ENCODE results near the gene TPH1.
"Not testable (repeated sequence)": the region's sequence is repeated elsewhere in the genome, so short reads cannot be mapped to it uniquely, and the experiment has no call there.

The TPH1 gene

DNA sequence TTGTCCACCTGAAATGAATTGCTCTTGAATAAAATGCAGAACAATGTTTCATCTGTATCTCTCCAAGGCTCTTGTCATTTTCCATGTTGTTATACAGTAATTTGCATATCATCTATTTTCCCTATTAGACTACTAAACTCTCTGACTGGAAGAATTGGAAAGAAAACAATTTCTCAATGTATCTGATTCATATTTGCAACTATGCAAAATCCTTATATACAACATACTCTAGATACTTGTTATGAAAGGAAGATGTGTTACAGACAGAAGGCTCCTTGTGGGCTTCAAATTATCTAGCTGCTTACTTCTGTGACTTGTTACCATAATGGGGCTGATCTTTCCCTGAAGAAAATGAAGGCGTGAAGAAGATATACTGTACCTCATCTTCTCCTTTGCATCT lies 23.6 kb downstream of the TPH1 start:
- DNase-seq (ENCODE audit: low read depth in 4 of 4, low spot score in 1 of 4): no peak

DNA sequence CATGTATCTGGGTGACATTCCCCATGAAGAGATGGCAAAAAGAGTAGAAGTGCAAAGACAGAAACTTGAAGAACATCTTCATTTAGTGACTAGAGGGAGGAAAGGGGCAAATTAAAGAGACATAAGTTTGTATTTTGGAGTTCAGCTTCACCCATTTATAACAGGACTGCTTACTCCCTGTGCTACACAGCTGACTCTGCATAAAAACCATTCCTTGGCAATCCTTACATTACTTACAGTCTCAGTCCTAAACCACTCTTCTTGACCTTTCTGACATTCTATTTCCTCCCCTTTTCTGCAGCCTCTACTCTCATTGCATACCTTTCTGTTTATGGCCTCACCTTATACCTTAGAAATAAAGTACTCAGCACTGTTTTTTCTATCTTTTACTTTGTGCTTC lies 26.4 kb downstream of the TPH1 start:
- DNase-seq (ENCODE audit: low read depth in 4 of 4, low spot score in 1 of 4): no peak

DNA sequence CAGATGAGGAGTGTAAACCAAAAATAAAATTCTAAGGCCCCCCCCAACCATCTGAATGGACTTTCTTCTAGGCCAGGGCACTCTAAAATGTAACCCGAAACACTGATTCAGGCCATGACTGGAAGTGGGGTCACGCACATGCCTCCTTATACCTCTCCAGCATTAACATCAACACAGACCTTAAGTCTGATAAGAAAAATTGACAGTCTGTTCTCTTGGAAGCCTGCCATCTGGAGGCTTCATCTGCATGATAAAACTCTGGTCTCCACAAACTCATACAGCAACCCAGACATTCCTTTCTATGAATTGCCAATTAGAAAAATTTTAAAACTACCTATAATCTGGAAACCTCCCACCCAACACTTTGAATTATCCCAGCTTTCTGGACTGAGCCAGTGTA lies 29.3 kb downstream of the TPH1 start:
- DNase-seq (ENCODE audit: low read depth in 4 of 4, low spot score in 1 of 4): no peak

DNA sequence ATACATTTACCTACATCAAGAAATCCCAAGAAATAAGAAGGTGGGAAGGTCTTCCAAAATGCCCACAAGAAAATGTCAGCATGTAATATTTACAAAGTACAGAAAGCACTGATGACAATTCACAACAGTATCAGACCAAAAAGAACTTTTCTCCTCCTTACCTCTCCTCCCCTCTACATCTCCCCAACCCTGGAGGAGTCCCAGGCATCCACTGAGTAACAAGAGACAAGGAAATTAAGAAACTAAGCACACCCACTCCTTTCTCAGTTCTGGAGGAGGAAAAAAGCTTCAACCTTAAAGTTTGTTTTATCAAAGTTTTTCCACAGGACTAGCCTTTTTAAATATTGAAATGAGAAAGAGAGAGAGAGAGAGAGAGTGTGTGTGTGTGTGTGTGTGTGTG lies 31.2 kb downstream of the TPH1 start:
- no peak for DNase-seq (ENCODE audit: low read depth in 4 of 4, low spot score in 1 of 4)

DNA sequence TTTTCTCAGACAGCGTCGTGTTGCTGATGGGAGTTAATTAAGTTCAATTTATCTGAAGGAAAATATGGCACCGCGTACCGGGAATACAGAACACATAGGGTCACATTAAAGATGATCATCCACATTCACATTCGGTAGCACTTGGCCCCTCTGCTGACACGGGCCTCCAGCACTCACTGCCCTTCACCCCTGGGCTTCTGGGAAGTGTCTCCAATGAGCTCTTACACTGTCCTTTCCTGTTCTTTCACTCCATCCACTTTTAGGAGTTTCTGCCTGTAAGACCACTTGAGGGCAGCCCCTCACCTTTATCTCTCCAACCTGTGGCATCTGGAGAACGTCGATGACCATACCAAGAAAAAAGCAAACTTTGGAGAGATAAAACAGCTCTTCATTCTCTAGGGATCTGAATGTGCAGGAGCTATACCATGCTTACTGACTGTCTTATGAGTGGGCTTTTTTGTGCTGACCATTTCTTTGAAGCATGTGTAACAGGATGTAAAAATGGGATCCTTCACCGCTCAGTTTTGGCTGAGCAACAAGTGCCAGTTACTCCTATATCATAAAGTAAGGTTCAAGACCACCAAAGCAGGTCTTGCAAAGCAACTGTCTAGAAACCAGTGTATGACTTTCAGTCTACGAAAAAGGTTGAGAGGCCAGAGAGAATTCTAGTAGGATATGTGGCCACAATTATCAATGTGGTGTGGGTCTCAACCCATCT lies 32.1 kb downstream of the TPH1 start:
- DNase-seq (ENCODE audit: low read depth in 4 of 4, low spot score in 1 of 4): no peak

DNA sequence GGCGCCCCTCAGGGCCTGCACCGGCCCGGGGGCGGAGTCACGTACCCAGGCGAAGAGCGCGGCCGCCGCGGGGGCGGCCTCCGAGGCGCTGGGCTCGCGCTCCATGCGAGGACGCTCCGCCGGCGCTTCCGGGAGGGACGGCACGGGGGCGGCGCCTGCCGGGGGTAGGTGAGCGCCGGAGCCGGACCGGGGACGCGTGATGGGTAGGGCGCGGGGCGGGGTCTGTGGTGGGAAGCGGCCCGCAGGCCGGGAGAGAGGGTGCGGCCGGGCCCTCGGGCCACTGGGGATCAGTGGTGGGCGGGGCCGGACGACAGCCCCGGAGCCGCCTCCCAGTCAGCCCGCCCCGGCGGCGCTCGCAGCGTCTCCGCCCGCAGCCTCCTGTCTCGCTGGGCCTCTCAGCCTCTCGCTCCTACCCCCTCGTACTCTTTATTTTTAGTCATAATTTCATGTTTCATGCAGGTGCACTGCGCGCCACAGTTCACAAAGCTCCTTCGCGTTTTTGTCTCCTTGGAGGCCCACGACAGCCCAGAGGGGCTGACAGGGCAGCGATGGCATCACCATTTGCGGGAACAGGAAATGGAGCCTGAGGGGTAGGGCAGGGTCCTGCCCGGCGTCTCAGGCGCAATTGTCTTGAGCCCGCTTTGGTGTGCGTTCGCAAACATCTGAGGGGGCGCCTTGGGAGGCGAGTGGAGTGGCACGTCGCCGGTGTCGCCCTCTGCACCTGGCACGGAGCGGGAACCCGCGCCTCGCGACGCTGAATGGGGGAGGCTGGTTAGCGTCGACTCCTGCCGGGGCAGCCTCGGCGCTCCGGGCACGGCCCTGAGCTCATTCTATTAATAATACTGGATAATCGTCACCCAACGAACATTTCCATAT lies 32.9 kb downstream of the TPH1 start, which contains the start of gene SERGEF:
Gene SERGEF, minus strand, starts transcription at position 142 of the 876 bp plus-strand sequence. Its CDS starts 37 bp downstream, at position 105.
- peak; percentile 75 to 96 (median 82) for DNase-seq (ENCODE audit: low read depth in 4 of 4, low spot score in 1 of 4)

DNA sequence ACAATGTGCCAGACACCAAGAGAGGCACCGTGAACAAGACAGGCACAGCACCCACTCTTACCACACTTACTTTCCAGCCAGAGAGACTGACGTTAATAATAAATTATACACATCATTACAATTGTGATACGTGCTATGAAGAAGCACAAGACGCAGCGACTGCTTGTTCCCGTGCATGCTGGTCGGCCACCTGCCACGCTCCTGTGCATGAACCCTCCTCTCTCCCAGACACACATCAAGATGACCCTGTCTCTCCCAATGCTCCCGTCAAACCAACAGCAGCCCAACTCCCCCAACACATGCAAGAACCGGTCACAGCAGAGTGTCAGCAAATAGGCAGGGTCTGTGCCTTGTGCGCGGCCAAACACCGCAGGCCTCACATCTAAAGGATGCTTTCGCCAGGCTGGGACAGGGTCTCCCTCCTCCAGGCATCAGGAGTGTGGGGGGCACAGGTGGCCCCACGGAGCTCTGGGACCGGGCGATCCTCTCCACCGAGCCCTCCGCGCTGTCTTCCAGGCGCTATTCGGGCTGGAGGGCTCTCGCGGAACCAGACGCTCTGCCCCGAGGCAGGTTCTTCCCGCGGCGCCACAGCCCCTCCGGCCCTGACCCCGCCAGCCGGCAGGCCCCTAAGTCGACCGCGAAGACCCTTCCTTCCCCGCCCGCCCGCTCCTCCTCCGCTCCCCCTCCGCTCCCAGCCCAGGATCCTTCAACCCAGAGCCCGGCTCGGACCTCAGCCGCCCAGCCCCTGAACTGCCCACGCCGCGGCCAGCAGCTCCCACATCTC lies 33.8 kb downstream of the TPH1 start:
- no peak for DNase-seq (ENCODE audit: low read depth in 4 of 4, low spot score in 1 of 4)

DNA sequence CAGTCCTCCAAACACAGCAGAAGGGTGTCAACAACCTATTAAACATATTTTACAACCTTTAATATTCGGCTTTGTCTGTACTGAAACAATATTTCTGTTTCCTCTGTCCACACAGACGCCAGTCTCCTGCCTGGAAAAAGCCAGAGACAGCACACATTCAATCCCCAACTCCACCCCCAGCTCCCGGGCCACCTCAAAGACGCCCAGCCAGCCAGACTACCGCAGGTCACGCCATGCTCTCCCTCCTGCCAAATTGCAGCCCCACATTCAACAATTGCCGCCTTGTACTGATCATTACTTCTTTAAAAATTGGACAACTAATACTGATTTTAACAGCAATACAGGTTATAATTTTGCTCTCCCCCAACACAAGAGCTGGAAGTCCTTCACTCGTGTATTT lies 34.4 kb downstream of the TPH1 start:
- no peak for DNase-seq (ENCODE audit: low read depth in 4 of 4, low spot score in 1 of 4)

DNA sequence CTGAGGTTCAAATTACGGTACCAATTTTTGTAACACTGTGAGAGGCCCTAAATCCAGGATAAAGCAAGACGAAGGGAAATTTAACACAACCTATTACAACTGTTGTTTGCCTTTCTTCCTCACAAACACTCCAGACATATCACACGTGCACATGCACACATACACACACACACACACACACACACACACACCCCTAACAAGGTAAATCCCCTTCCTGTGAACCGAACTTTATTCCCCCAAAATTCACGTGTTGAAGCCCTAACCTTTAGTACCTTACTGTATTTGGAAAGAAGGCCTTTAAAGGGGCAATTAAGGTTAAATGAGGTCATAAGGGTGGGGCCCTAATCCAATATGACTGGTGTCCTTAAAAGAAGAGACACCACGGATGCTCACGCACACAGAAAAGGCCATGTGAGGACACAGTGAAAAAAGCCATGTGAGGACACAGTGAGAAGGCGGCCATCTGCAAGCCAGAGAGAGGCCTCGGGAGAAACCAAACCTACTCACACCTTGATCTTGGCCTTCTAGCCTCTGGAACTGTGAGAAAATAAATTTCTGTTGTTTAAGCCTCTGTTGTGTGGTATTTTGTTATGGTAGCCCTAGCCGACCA lies 35.0 kb downstream of the TPH1 start:
- DNase-seq (ENCODE audit: low read depth in 4 of 4, low spot score in 1 of 4): no peak

DNA sequence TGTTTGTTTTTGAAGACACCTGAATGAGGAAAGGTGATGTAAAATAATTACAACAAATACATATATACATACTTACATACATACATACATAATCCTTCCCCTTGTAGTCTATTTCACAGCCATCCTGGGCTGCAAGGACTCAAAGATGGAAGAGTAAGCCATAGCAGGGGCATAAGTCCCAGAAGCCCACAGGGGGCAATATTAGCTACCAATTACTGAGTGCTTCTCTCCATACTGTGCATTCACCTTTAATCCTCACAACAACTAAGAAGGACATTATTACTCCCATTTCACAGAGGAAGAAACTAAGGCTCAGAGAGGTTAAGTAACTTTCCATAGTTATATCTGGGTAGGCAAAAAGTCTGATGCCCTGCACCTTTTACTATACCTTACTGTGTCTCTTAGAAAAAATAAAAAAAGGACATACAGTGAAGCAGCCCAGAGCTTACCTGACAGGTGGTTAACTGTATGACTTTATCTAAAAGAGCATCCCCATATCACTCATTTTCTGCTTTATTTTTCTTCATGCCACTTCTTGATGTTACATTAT lies 35.9 kb downstream of the TPH1 start:
- DNase-seq (ENCODE audit: low read depth in 4 of 4, low spot score in 1 of 4): no peak

DNA sequence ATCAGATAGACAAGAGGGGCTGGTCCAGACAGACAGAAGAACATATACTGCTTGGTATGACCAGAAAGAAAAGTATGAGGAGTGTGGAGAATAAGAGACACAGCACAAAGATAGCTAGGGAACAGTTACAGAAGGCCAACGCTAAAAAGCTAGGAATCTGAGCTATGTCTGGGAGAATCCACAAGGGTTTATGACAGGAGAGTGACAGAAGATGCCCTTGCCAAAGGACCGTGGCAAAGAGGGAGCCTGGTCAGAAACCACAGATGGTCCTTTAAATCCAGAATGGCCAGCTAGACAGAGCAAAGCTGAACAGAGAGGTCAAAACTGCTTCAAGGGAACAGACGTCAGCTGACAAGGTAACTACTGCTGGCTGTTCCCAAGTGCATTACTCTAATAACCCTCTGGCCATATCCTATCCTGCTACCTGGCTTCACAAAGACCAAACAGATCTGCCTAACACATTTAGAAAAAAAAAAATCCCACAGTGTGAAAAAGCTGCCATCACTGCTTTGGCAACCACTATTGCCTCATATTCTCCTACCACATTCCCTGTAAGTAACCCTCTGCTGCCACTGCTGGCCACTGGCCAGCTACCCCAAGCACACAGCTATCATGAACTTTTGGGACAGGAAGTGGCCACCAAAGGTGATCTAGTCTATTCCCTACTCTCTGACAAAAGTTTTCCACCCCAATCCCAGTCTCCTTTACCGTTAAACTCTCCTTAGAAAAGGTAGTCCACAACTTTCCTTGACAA lies 40.5 kb downstream of the TPH1 start:
- DNase-seq (ENCODE audit: low read depth in 4 of 4, low spot score in 1 of 4): no peak

DNA sequence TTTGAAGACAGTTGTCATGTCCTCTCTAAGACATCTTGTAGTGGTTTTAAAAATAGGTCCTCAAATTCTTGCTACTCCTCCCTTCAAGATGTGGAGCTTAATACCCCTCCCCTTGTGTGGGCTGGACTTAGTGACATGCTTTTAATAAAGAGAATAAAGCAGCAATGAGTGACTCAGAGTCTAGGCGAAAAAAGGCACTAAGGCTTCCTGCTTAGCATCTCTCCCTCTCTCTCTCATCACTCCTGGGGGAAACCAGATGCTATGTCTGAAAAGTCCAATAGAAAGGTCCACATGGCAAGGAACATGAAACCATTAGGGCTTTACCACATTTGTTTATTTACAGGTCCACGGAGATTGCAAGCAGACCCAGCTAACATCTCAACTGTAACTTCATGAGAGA lies 44.9 kb downstream of the TPH1 start:
- DNase-seq (ENCODE audit: low read depth in 4 of 4, low spot score in 1 of 4): no peak

DNA sequence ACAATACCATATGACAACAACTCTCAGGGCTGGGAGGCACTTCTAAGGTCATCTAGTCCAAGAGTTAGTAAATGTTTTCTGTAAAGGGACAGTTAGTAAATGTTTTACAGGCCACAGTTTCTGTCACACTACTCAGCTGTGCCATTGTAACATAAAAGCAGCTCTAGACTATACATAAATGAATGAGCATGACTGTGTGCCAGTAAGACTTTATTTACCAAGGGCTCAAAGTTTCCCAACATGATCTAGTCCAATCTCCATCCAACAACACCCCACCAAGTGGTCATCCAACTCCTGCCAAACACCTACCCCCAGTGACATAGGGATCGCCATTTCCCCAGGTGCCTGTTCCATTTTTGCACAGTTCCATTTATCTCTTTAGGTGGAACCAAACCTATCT lies 45.3 kb downstream of the TPH1 start:
- DNase-seq (ENCODE audit: low read depth in 4 of 4, low spot score in 1 of 4): no peak

DNA sequence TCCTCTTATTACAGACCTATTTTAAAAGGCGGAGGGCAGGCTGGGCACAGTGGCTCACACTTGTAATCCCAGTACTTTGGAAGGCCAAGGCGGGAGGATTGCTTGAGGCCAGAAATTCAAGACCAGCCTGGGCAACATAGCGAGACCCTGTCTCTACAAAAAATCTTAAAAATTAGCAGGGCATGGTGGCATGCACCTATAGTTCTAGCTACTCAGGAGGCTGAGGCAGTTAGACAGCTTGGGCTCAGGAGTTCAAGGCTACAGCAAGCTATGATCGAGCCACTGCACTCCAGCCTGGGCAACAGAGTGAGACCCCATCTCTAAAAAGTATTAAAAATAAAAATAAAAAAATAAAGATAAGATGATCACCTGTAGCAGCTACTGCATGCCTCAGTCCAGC lies 45.9 kb downstream of the TPH1 start:
- DNase-seq (ENCODE audit: low read depth in 4 of 4, low spot score in 1 of 4): not testable (repeated sequence)
